CD4-positive, alpha-beta T cell treated with Interferon alpha-2 for 1 hour (primary cell): ENCODE measurements around the gene NCAM1.
"Not testable (repeated sequence)": the region's sequence is repeated elsewhere in the genome, so short reads cannot be mapped to it uniquely, and the experiment has no call there.

Experiments
- DNase-seq, 2 donors: peaks; one replicate each; pipeline ENCODE4 v3.0.0-alpha.2; 2020 to 2022

NCAM1 gene

GRCh38 chr11:113023228-113023627 lies 62.0 kb downstream of the NCAM1 start:
- no peak for DNase-seq

GRCh38 chr11:113023986-113024385 lies 62.8 kb downstream of the NCAM1 start:
- no peak for DNase-seq

GRCh38 chr11:113026778-113027177 lies 65.6 kb downstream of the NCAM1 start:
- no peak for DNase-seq

- no peak for DNase-seq
Measured at GRCh38 chr11:113034576-113034975, 73.4 kb downstream of the NCAM1 start.

- DNase-seq = no peak
Measured at GRCh38 chr11:113035708-113036107, 74.5 kb downstream of the NCAM1 start.

GRCh38 chr11:113043698-113044097 lies 82.5 kb downstream of the NCAM1 start:
- DNase-seq = no peak

GRCh38 chr11:113045146-113045545 lies 83.9 kb downstream of the NCAM1 start:
- DNase-seq = no peak

- no peak for DNase-seq
Measured at GRCh38 chr11:113046866-113047265, 85.6 kb downstream of the NCAM1 start.

- DNase-seq = no peak
Measured at GRCh38 chr11:113048820-113049768, 87.9 kb downstream of the NCAM1 start.

GRCh38 chr11:113053042-113053441 lies 91.8 kb downstream of the NCAM1 start:
- not testable (repeated sequence) for DNase-seq

- DNase-seq = no peak
Measured at GRCh38 chr11:113057038-113057437, 95.8 kb downstream of the NCAM1 start.

GRCh38 chr11:113059548-113059947 lies 98.3 kb downstream of the NCAM1 start:
- DNase-seq = no peak

GRCh38 chr11:113065330-113065729 lies 104.1 kb downstream of the NCAM1 start:
- DNase-seq = no peak

- no peak for DNase-seq
Measured at GRCh38 chr11:113072237-113072858, 111.1 kb downstream of the NCAM1 start.

GRCh38 chr11:113073290-113073953 lies 112.2 kb downstream of the NCAM1 start:
- DNase-seq = no peak

GRCh38 chr11:113075586-113076095 lies 114.4 kb downstream of the NCAM1 start:
- DNase-seq = no peak

- no peak for DNase-seq
Measured at GRCh38 chr11:113077379-113077778, 116.2 kb downstream of the NCAM1 start.

- no peak for DNase-seq
Measured at GRCh38 chr11:113082341-113082955, 121.2 kb downstream of the NCAM1 start.

- no peak for DNase-seq
Measured at GRCh38 chr11:113083571-113083970, 122.4 kb downstream of the NCAM1 start.

GRCh38 chr11:113084297-113084696 lies 123.1 kb downstream of the NCAM1 start:
- no peak for DNase-seq

- no peak for DNase-seq
Measured at GRCh38 chr11:113085446-113085845, 124.2 kb downstream of the NCAM1 start.

GRCh38 chr11:113087706-113088105 lies 126.5 kb downstream of the NCAM1 start:
- no peak for DNase-seq
